ENCODE data around the gene NFATC2IP. TPM values are rescaled to one million over a fixed set of nuclear protein-coding genes. Genes with fewer than 3 reads are reported as not detected.

The NFATC2IP gene
- total RNA-seq, 1 donor from 2014 or later, result 85.7 TPM

- CTCF ChIA-PET, result no interaction called here
- H3K36me3 Mint-ChIP-seq (ENCODE audit: low read depth), result no peaks in the 10 kb centered on the region
- no peaks in the 10 kb centered on the region for H3K27me3 Mint-ChIP-seq
- TF ChIP-seq, protein P1, sequence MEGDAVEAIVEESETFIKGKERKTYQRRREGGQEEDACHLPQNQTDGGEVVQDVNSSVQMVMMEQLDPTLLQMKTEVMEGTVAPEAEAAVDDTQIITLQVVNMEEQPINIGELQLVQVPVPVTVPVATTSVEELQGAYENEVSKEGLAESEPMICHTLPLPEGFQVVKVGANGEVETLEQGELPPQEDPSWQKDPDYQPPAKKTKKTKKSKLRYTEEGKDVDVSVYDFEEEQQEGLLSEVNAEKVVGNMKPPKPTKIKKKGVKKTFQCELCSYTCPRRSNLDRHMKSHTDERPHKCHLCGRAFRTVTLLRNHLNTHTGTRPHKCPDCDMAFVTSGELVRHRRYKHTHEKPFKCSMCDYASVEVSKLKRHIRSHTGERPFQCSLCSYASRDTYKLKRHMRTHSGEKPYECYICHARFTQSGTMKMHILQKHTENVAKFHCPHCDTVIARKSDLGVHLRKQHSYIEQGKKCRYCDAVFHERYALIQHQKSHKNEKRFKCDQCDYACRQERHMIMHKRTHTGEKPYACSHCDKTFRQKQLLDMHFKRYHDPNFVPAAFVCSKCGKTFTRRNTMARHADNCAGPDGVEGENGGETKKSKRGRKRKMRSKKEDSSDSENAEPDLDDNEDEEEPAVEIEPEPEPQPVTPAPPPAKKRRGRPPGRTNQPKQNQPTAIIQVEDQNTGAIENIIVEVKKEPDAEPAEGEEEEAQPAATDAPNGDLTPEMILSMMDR (IDR thresholded peaks at IDR 0.05), result no peak
- H3K4me1 Mint-ChIP-seq, result no peaks in the 10 kb centered on the region
- DNase-seq (no peak), ATAC-seq (ENCODE audit: low read depth) (no peak)
- no peaks in the 10 kb centered on the region for H3K9me3 Mint-ChIP-seq
- H3K27ac Mint-ChIP-seq, result no peak overlapping the region
- POLR2A ChIA-PET, result no interaction called here
- intact Hi-C loops (cut with micrococcal nuclease), result no loop called here
- no peak overlapping the region for H3K4me3 Mint-ChIP-seq
Observed at GRCh38 chr16:29014561-29015069, 63.9 kb downstream of the NFATC2IP start.

Other genes with a start within 250 kb of the NFATC2IP start
- gene EIF3C, start 239.5 kb upstream of the NFATC2IP start, total RNA-seq, result 673 and 689 TPM in 2 replicates
- 4.6 and 5.7 TPM in 2 replicates for gene NPIPB9, start 199.2 kb upstream of the NFATC2IP start, total RNA-seq
- 285 and 335 TPM in 2 replicates for gene ATXN2L, start 127.9 kb upstream of the NFATC2IP start, total RNA-seq
- 189 and 206 TPM in 2 replicates for gene TUFM, start 104.6 kb upstream of the NFATC2IP start, total RNA-seq
- gene SH2B1, start 87.1 kb upstream of the NFATC2IP start, total RNA-seq, result 65.5 and 77.1 TPM in 2 replicates
- gene ATP2A1, start 72.4 kb upstream of the NFATC2IP start, total RNA-seq, result 0.71 and 1.0 TPM in 2 replicates
- 93.5 and 110 TPM in 2 replicates for gene RABEP2, start 25.7 kb upstream of the NFATC2IP start, total RNA-seq
- 295 and 316 TPM in 2 replicates for gene CD19, start 19.0 kb upstream of the NFATC2IP start, total RNA-seq
- gene SPNS1, start 23.8 kb downstream of the NFATC2IP start, total RNA-seq, result 26.6 and 29.2 TPM in 2 replicates
- 3.8 and 6.2 TPM in 2 replicates for gene LAT, start 34.1 kb downstream of the NFATC2IP start, total RNA-seq

Measured in activated B cell treated with CpG ODN at 0.5 μM for 24 hours (primary cell).